NB4 (cell line): ENCODE data around the gene DLEU7.

ENCODE experiments used
- CTCF ChIP-seq: IDR thresholded peaks from one replicate; pipeline ENCODE4 v1.5.1; 2012; ENCODE audit warnings: low read depth, low read length
- POLR2A ChIP-seq: IDR thresholded peaks from 2 replicates; pipeline ENCODE4 v1.6.1; 2011; ENCODE audit warnings: mild to moderate bottlenecking; ENCODE audit not compliant: insufficient read length; ENCODE audit errors: extremely low read depth

- TF ChIP-seq POLR2A, result no peak
- TF ChIP-seq CTCF, result no peak
These were observed 55.9 kb downstream of the DLEU7 start for GRCh38 chr13:50787316-50788195.
